Measurements from ENCODE around the gene MYMX.

DNA sequence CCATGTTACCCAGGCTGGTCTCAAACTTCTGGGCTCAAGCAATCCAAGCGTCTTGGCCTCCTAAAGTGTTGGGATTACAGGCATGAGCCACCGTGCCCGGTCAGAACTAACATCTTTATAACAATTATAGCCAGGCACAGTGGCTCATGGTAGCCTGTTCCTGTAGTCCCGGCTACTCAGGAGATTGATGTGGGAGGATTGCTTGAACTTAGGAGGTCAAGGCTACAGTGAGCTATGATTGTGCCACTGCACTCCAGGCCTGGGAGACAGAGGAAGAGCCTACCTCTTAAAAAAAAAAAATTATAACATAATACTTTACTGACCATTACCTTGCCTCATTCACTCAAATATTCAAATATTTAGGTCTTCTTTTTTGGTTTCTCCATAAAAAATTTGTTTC, 16.8 kb upstream of the MYMX start:
- TF ChIP-seq CTCF (IDR thresholded peaks at IDR 0.05; ENCODE audit: borderline replicate concordance, extremely low read depth, low read length, poor library complexity, severe bottlenecking), result no peak
- no peak for TF ChIP-seq EZH2 (IDR thresholded peaks at IDR 0.05; ENCODE audit: borderline replicate concordance, low read depth, low read length, severe bottlenecking)

Measured in DND-41 (cell line).